Kidney epithelial cell (primary cell): ENCODE results near the gene TTC32. TPM values are rescaled to one million over a fixed set of nuclear protein-coding genes. Genes with fewer than 3 reads are reported as not detected.
"Not testable (repeated sequence)": the region's sequence is repeated elsewhere in the genome, so short reads cannot be mapped to it uniquely, and the experiment has no call there.

Experiments used
- DNase-seq: peaks from one replicate; pipeline ENCODE4 v3.0.0-alpha.2; 2010; ENCODE audit warnings: low read depth
- H3K27me3 ChIP-seq: 2 replicates; pipeline ENCODE4 v1.6.0; 2011; ENCODE audit warnings: low read length; ENCODE audit not compliant: control insufficient read depth, insufficient read depth
- H3K36me3 ChIP-seq: 2 replicates; pipeline ENCODE4 v1.5.1; 2011; ENCODE audit warnings: low read length; ENCODE audit not compliant: control insufficient read depth, insufficient read depth
- H3K4me3 ChIP-seq: 2 replicates; pipeline ENCODE4 v1.5.1; 2011; ENCODE audit warnings: low read depth, mild to moderate bottlenecking, control low read depth, low read length
- total RNA-seq: library from RNA; depleted of rRNA; stranded (reverse); fragments of >200 nt; gene quantifications from 2 replicates; pipeline ENCODE4 v1.2.3, GENCODE V29; 2015
- TF ChIP-seq, protein P1 (sequence below): IDR thresholded peaks from 2 replicates; pipeline ENCODE4 v1.5.1; 2011; ENCODE audit warnings: mild to moderate bottlenecking, moderate library complexity, low read length, control low read depth, inconsistent platforms; ENCODE audit not compliant: insufficient read depth, poor library complexity, severe bottlenecking

Gene TTC32
- total RNA-seq, 1 donor from 2014 or later: 2.8 TPM

DNA sequence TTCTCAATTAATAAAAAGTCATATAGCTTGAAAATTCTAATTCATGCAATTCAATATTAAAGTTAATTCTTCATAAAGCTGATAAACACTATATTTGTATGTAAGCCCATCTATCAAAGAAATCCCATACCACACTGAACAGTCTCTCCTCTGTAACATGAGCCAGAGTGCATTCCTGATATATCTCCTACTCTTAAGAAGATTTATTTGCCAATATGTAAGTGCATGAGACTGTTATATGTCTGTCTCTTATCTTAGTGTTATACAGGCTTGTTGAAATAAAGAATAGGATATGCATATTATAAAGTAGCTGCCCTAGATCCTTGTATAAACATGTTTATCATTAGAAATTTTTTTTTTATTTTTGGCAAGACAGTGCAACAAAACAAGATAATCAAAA lies 40.4 kb upstream of the TTC32 start:
- Histone ChIP-seq H3K36me3 (no peaks in the 10 kb centered on the region), H3K27me3 (no peaks in the 10 kb centered on the region), H3K4me3 (no peak overlapping the region)
- TF ChIP-seq, protein P1, sequence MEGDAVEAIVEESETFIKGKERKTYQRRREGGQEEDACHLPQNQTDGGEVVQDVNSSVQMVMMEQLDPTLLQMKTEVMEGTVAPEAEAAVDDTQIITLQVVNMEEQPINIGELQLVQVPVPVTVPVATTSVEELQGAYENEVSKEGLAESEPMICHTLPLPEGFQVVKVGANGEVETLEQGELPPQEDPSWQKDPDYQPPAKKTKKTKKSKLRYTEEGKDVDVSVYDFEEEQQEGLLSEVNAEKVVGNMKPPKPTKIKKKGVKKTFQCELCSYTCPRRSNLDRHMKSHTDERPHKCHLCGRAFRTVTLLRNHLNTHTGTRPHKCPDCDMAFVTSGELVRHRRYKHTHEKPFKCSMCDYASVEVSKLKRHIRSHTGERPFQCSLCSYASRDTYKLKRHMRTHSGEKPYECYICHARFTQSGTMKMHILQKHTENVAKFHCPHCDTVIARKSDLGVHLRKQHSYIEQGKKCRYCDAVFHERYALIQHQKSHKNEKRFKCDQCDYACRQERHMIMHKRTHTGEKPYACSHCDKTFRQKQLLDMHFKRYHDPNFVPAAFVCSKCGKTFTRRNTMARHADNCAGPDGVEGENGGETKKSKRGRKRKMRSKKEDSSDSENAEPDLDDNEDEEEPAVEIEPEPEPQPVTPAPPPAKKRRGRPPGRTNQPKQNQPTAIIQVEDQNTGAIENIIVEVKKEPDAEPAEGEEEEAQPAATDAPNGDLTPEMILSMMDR: no peak
- DNase-seq: no peak

DNA sequence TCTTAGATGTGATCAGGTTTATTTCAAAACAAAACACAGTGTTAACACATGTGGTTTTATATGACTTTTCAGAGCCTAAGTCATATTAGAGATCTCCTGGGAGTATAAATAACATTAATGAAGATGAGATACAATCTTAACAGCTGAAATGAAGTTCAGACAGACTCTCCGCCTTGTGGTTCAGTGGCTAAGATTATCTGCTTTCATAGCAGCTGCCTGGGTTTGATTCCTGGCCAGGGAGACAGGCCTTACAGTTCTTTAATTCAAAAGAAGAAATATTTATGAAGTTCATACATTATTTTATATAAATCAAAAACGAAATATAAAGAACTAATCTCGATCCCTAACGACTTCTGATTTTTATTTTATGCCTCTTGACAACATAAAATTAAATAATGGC lies 35.2 kb upstream of the TTC32 start:
- TF ChIP-seq, protein P1: no peak
- no peak for DNase-seq
- Histone ChIP-seq H3K36me3 (no peaks in the 10 kb centered on the region), H3K4me3 (no peak overlapping the region), H3K27me3 (no peaks in the 10 kb centered on the region)

DNA sequence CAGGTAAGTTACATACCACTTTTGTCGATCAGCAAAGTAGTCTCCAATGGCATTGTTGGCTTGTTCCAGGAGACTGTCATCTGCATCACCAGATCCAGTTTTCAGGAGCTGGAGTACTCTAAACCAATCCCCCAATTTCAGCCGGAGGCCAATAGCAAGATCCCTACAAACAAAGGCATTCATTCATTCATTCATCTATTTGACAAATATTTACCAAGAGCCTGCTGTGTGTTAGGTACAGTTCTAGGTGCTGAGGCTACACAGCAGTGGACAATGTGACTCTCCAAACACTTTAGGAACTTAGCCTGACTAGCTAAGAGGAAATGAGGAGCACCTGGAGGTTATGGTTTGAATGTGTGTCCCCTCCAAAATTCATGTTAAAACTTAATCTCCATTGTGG lies 34.4 kb upstream of the TTC32 start:
- no peaks in the 10 kb centered on the region for H3K36me3 ChIP-seq
- TF ChIP-seq, protein P1: no peak

DNA sequence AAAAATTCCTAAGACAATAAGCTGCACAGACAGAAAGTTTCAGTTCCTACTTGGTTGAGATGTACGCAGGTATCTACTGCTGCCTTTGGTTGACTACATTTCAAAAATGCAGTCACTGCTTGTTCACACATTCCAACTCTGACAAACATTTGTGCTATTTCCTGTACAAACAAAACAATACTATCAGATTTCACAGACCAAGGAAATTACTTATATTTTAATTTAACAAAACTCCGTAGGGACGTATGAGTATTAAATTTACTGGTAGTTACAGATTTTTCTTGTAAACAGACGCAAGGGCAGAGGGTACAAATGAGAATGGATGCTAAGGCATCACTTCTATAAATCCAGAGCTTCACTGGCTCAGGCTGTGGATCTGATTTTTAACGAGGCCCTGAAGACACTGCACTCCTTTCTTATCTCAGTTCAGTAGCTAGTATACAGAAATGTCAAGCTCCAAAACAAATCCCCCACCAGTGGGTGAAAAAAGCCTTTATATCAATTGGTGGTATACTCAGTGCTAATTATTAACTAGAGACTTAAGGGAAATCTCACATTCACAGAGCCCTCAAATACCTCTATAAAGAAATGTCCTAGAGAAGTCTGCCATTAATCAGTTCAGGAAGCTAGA lies 31.7 kb upstream of the TTC32 start:
- DNase-seq: peak; percentile 82
- TF ChIP-seq, protein P1: no peak

More for the DNA sequence above, 34.4 kb upstream of the TTC32 start:
- no peak for DNase-seq
- Histone ChIP-seq H3K4me3 (no peak overlapping the region), H3K27me3 (no peaks in the 10 kb centered on the region)

DNA sequence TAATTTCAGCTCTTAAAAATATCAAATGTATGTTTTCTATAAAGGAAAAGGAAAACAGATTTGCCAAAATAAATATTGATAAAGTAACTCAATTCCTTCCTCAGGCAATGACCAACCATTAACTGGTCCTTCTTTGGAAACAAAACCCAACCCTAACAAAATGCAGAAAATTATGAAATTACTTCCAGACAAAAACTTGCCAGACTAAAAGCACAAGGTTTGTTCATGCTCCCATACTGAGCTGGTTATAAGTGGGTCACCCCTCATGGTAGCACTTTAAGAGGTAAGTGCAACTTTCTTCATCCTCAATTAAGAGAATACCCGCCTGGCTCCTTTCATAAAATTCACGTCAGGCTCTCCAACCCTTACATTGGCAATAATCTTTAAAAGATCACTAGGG lies 31.1 kb upstream of the TTC32 start:
- no peaks in the 10 kb centered on the region for H3K27me3 ChIP-seq
- peaks cover 1% of the 10 kb centered on the region for H3K36me3 ChIP-seq
- DNase-seq: no peak
- TF ChIP-seq, protein P1: no peak
- no peak overlapping the region for H3K4me3 ChIP-seq

More for the DNA sequence above, 31.7 kb upstream of the TTC32 start:
- H3K27me3 ChIP-seq: no peaks in the 10 kb centered on the region
- peaks cover 1% of the 10 kb centered on the region for H3K36me3 ChIP-seq
- H3K4me3 ChIP-seq: no peak overlapping the region

DNA sequence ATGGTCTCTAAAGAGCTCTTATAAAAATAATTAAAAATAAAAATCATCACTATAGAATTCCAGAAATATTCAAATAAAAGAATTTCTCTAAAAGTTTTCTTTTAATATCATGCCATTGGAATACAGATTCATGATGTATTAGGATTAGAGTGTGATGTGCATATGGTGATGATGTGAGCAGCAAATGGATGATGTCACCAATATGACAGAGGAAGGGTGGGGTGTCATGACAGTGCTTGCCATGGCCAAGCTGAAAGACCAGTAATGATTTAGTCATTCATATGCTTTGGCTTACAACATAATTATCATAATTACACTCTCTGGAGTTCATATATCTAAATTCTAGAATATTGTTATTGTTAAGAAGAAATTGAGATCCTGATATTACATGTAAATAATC lies 27.4 kb upstream of the TTC32 start:
- H3K36me3 ChIP-seq: peaks cover 1% of the 10 kb centered on the region

DNA sequence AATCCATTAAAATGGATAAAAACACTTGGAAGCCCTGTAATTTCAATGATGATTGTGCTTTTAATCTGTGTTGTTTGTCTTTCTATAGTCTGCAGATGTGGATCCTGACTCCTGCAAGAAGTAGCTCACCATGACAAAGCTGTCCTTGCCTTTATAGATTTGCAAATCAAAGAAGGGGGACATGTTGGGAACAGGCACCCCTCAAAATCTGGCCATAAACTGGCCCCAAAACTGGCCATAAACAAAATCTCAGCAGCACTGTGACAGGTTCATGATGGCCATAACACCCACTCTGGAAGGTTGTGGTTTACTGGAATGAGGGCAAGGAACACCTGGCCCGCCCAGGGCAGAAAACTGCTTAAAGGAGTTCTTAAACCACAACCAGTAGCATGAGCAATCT lies 26.0 kb upstream of the TTC32 start:
- not testable (repeated sequence) for H3K27me3 ChIP-seq, H3K4me3 ChIP-seq, DNase-seq, H3K36me3 ChIP-seq

More for the DNA sequence above, 27.4 kb upstream of the TTC32 start:
- no peak for DNase-seq
- TF ChIP-seq, protein P1: no peak
- no peaks in the 10 kb centered on the region for H3K27me3 ChIP-seq
- H3K4me3 ChIP-seq: no peak overlapping the region

DNA sequence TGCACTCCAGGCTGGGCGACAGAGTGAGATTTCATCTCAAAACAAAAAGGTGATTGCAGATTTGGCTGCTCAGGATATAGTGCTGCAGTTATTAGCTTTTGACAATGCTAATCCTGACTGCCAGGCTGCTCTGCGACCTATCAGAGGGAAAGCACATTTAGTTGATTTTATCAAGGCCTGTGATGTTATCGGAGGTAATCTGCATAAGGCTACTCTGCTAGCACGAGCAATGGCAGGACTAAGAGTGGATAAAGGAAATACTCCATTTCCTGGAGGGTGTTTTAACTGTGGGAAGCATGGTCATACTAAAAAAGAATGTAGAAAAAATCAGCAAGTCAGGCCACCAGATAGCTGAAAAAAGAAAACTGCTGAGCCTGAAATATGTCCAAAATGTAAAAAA lies 22.7 kb upstream of the TTC32 start:
- DNase-seq, H3K4me3 ChIP-seq, H3K27me3 ChIP-seq, H3K36me3 ChIP-seq: not testable (repeated sequence)

DNA sequence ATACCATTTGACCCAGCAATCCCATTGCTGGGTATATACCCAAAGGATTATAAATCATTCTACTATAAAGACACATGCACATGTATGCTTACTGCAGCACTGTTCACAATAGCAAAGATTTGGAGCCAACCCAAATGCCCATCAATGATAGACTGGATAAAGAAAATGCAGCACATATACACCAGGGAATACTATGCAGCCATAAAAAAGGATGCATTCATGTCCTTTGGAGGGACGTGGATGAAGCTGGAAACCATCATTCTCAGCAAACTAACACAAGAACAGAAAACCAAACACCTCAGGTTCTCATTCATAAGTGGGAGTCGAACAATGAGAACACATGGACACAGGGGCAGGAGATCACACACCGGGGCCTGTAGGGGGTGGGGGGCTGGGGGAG lies 20.4 kb upstream of the TTC32 start:
- H3K27me3 ChIP-seq, H3K36me3 ChIP-seq, H3K4me3 ChIP-seq, DNase-seq: not testable (repeated sequence)
